Neural cell (in vitro differentiated cells): Measurements from ENCODE around the gene HOXA7. TPM values are rescaled to one million over a fixed set of nuclear protein-coding genes. Genes with fewer than 3 reads are reported as not detected.

ENCODE experiments used
- H2AFZ ChIP-seq: fragments of 200-600, 300-800 bp; sonication (generic), shearing (Covaris generic); 2 replicates; pipeline ENCODE4 v1.6.0; 2014; ENCODE audit warnings: low read depth, mild to moderate bottlenecking, antibody characterized with exemption, low read length, moderate library complexity
- H3F3A ChIP-seq: fragments of 200-600 bp; shearing (Covaris generic); 2 replicates; pipeline ENCODE4 v1.6.1; 2016; ENCODE audit warnings: mild to moderate bottlenecking, moderate library complexity, mixed read lengths, antibody characterized with exemption, low read length; ENCODE audit not compliant: insufficient read depth, poor library complexity, severe bottlenecking
- H3K27ac ChIP-seq: fragments of 200-600, 300-800 bp; sonication (generic), shearing (Covaris generic); 2 replicates; pipeline ENCODE4 v1.5.1; 2014; ENCODE audit warnings: mild to moderate bottlenecking, low read length, moderate library complexity
- H3K27me3 ChIP-seq: fragments of 300-800, 200-600 bp; sonication (generic), shearing (Covaris generic); 2 replicates; pipeline ENCODE4 v1.6.0; 2014; ENCODE audit warnings: mild to moderate bottlenecking, low read depth, low read length, moderate library complexity; ENCODE audit not compliant: insufficient read depth
- H3K36me3 ChIP-seq: fragments of 300-800, 200-600 bp; sonication (generic), shearing (Covaris generic); 2 replicates; pipeline ENCODE4 v1.5.1; 2014; ENCODE audit warnings: mild to moderate bottlenecking, antibody characterized with exemption, low read length, moderate library complexity; ENCODE audit not compliant: insufficient read depth
- H3K4me2 ChIP-seq: fragments of 300-800, 200-600 bp; sonication (generic), shearing (Covaris generic); 2 replicates; pipeline ENCODE4 v1.6.0; 2014; ENCODE audit warnings: mild to moderate bottlenecking, low read length
- H3K4me3 ChIP-seq: fragments of 300-800, 200-600 bp; sonication (generic), shearing (Covaris generic); 2 replicates; pipeline ENCODE4 v1.5.1; 2014; ENCODE audit warnings: mild to moderate bottlenecking, low read length, moderate library complexity
- H3K79me2 ChIP-seq: fragments of 200-600 bp; shearing (Covaris generic); replicated peaks from 2 replicates; pipeline ENCODE4 v1.6.0; 2014; ENCODE audit warnings: mild to moderate bottlenecking, low read length, moderate library complexity; ENCODE audit not compliant: insufficient read depth
- H3K9ac ChIP-seq: fragments of 300-800, 200-600 bp; sonication (generic), shearing (Covaris generic); 2 replicates; pipeline ENCODE4 v1.6.1; 2016; ENCODE audit warnings: mild to moderate bottlenecking, low read length, mixed read lengths
- H3K9me2 ChIP-seq: fragments of 200-600 bp; shearing (Covaris generic); 2 replicates; pipeline ENCODE4 v1.6.1; 2016; ENCODE audit warnings: mild to moderate bottlenecking, low read length, mixed read lengths; ENCODE audit not compliant: insufficient read depth
- H3K9me3 ChIP-seq: fragments of 200-600, 300-800 bp; sonication (generic), shearing (Covaris generic); 2 replicates; pipeline ENCODE4 v1.6.1; 2016; ENCODE audit warnings: mild to moderate bottlenecking, mixed run types, low read length, moderate library complexity, mixed read lengths
- H4K20me1 ChIP-seq: fragments of 200-600 bp; shearing (Covaris generic); 2 replicates; pipeline ENCODE4 v1.6.1; 2016; ENCODE audit warnings: mild to moderate bottlenecking, mixed run types; ENCODE audit not compliant: insufficient read depth
- CTCF ChIP-seq: fragments of 450-650 bp; IDR thresholded peaks from 2 replicates; pipeline ENCODE4 v1.5.1; 2014; ENCODE audit warnings: antibody characterized with exemption, mild to moderate bottlenecking, moderate library complexity; ENCODE audit not compliant: poor library complexity, severe bottlenecking
- EP300 ChIP-seq: fragments of 450-650 bp; conservative IDR thresholded peaks from 2 replicates; pipeline ENCODE4 v1.6.1; 2014; ENCODE audit warnings: antibody characterized with exemption, mild to moderate bottlenecking, moderate library complexity; ENCODE audit not compliant: poor library complexity, severe bottlenecking
- EZH2 ChIP-seq: fragments of 200-600, 300-800 bp; shearing (Covaris generic), sonication (generic); IDR thresholded peaks from 2 replicates; pipeline ENCODE4 v1.6.1; 2014; ENCODE audit warnings: antibody characterized with exemption, low read length, borderline replicate concordance, mild to moderate bottlenecking; ENCODE audit not compliant: insufficient read depth, poor library complexity, severe bottlenecking
- MXI1 ChIP-seq: fragments of 450-650 bp; conservative IDR thresholded peaks from 2 replicates; pipeline ENCODE4 v1.6.1; 2014; ENCODE audit warnings: antibody characterized with exemption, mild to moderate bottlenecking; ENCODE audit not compliant: poor library complexity, severe bottlenecking
- POLR2AphosphoS5 ChIP-seq: IDR thresholded peaks from 2 replicates; pipeline ENCODE4 v1.6.1; 2012
- RAD21 ChIP-seq: fragments of 450-650 bp; conservative IDR thresholded peaks from 2 replicates; pipeline ENCODE4 v1.6.1; 2014; ENCODE audit warnings: antibody characterized with exemption, mild to moderate bottlenecking, moderate library complexity
- REST ChIP-seq: IDR thresholded peaks from 2 replicates; pipeline ENCODE4 v1.6.1; 2012; ENCODE audit warnings: borderline replicate concordance
- SMC3 ChIP-seq: fragments of 450-650 bp; conservative IDR thresholded peaks from 2 replicates; pipeline ENCODE4 v1.6.1; 2014; ENCODE audit warnings: antibody characterized with exemption, mild to moderate bottlenecking, moderate library complexity; ENCODE audit not compliant: poor library complexity
- TAF1 ChIP-seq: IDR thresholded peaks from 2 replicates; pipeline ENCODE4 v1.6.1; 2012; ENCODE audit warnings: low read depth
- polyA plus RNA-seq: library from polyadenylated mRNA; depleted of rRNA; stranded (reverse); fragments of >200 nt; gene quantifications from 2 replicates; pipeline ENCODE4 v1.2.3, GENCODE V29; 2014

The HOXA7 gene
- polyA plus RNA-seq, 1 donor from 2014 or later = not detected

GRCh38 chr7:27151341-27151930 is 5.0 kb downstream of the HOXA7 start:
- no peaks in the 10 kb centered on the region for H4K20me1 ChIP-seq

GRCh38 chr7:27150568-27151340 is 5.7 kb downstream of the HOXA7 start:
- no peak overlapping the region for H2AFZ ChIP-seq
- peaks cover 100% of the 10 kb centered on the region for H3K27me3 ChIP-seq
- no peaks in the 10 kb centered on the region for H3K36me3 ChIP-seq
- H3K9ac ChIP-seq = no peak overlapping the region
- no peak overlapping the region for H3K27ac ChIP-seq
- no peaks in the 10 kb centered on the region for H4K20me1 ChIP-seq
- no peaks in the 10 kb centered on the region for H3F3A ChIP-seq
- peak overlapping the region; percentile 56 for H3K4me3 ChIP-seq
- peak overlapping the region; percentile 5 for H3K4me2 ChIP-seq
- no peaks in the 10 kb centered on the region for H3K79me2 ChIP-seq
- H3K9me3 ChIP-seq = peaks cover 26% of the 10 kb centered on the region
- peak; percentile 31 for TF ChIP-seq POLR2AphosphoS5
- no peak for TF ChIP-seq REST
- peak; percentile 80 for TF ChIP-seq SMC3
- TF ChIP-seq RAD21 = peak; percentile 60
- no peak for TF ChIP-seq MXI1
- no peak for TF ChIP-seq EP300
- peak; percentile 36 for TF ChIP-seq EZH2
- no peak for TF ChIP-seq TAF1
- TF ChIP-seq CTCF = peak; percentile 85
- H3K9me2 ChIP-seq = no peaks in the 10 kb centered on the region

More at GRCh38 chr7:27151341-27151930, 5.0 kb downstream of the HOXA7 start:
- no peaks in the 10 kb centered on the region for H3F3A ChIP-seq
- TF ChIP-seq RAD21 = no peak
- no peak for TF ChIP-seq TAF1
- peak; percentile 18 for TF ChIP-seq EZH2
- no peak for TF ChIP-seq REST
- TF ChIP-seq SMC3 = no peak
- no peak for TF ChIP-seq POLR2AphosphoS5
- H3K9me3 ChIP-seq = peaks cover 29% of the 10 kb centered on the region
- no peak overlapping the region for H3K9ac ChIP-seq
- H3K36me3 ChIP-seq = no peaks in the 10 kb centered on the region
- H3K9me2 ChIP-seq = no peaks in the 10 kb centered on the region
- H3K79me2 ChIP-seq = no peaks in the 10 kb centered on the region
- H2AFZ ChIP-seq = no peak overlapping the region
- peaks cover 100% of the 10 kb centered on the region for H3K27me3 ChIP-seq
- H3K4me2 ChIP-seq = peak overlapping the region; percentile 5
- H3K27ac ChIP-seq = no peak overlapping the region
- peak overlapping the region; percentile 56 for H3K4me3 ChIP-seq
